GM19240 (cell line): ENCODE measurements around the gene NAA50.

Source experiments
- DNase-seq: peaks from one replicate; pipeline ENCODE4 v3.0.0; 2011; ENCODE audit warnings: low spot score; ENCODE audit not compliant: insufficient read length

NAA50 gene

GRCh38 chr3:113690482-113690881 lies 55.6 kb downstream of the NAA50 start:
- no peak for DNase-seq

DNA sequence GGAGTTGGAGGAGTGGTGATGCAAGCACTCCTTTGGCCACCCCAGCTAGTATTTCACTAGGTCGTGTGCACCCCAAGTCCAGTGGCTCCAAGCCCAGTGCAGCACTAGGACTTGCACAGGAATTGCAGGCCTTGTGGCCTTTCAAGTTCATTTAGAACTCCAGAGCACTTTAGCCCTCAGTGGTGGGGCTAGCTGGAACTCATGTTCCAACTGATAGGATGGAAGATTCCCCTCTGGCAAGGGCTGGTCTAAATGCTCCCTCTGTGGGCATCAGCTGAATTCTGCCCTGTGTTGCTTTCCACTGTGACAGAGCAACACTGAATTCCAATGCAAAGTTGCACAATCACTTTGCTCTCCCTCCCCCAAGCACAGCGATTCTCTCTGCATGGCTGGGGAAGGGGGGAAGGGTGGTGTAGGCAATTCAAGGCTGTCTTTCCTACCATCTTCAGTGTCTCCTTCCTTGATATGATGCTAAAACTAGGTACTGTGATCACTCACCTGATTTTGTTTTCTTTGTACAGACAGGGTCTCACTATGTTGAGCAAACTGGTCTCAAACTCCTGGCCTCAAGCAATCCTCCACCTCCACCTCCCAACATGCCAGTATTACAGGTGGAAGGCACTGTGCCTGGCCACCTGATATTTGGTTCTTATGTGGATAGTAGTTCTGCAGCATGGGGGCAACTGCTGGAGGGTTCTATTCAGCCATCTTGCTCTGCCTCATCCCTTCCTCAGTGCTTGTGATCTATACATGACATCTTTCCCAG lies 59.9 kb downstream of the NAA50 start:
- no peak for DNase-seq

- DNase-seq, result no peak
Observed at GRCh38 chr3:113685124-113685523, 60.9 kb downstream of the NAA50 start.

DNA sequence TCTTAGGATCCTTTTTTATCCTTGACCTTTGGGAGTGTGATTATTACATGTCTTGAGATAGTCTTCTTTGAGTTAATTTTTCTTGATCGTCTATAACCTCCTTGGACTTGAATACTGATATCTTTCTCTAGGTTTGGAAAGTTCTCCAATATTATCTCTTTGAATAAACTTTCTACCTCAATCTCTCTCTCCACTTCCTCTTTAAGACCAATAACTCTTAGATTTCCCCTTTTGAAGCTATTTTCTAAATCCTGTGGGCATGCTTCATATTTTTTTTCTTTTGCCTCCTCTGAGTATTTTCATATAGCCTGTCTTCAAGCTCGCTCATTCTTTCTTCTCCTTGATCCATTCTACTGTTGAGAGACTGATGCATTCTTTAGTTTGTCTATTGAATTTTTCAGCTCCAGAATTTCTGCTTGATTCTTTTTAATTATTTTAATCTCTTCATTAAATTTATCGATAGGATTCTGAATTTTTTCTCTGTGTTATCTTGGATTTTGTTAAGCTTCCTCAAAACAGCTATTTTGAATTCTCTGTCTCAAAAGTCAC lies 61.7 kb downstream of the NAA50 start:
- no peak for DNase-seq

GRCh38 chr3:113678773-113679172 lies 67.3 kb downstream of the NAA50 start:
- no peak for DNase-seq

DNA sequence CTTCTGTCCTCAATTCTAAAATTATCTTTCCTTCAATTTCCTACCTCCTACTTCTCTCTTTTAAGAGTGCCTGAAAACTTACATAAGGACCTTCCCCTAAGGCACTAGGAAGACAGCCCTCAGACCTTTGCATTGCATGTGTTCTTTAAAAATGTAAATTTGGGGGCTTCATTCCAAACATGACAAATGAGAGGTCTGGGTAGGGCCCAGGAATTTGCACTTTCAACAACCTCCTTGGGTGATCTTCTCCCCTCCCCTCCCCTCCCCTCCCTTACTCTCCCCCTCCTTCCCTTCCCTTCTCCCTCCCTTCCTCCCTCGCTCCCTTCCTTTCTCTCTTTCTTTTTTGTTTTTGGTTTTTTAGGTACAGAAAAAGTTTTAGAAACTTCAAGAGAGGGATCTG lies 68.3 kb downstream of the NAA50 start:
- DNase-seq, result no peak

GRCh38 chr3:113676261-113676660 lies 69.8 kb downstream of the NAA50 start:
- no peak for DNase-seq

DNA sequence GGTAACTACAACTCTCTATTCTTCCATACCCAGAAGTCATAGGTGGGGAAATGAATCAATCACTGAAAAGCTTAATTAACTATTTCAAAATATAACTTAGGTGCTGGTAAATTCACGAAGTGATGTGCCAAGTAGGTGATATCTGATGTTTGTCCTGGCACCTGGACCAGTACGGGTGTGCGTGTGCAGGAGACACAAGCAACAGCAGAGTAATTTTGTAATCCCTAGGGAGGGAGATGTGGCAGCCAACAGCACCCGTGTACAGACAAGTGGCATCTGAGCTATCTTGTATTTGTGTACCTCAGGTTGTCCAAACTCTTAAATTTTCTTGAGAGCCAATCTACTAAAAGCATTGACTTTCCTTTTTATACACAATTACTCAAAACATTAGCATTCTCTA lies 72.5 kb downstream of the NAA50 start:
- no peak for DNase-seq

DNA sequence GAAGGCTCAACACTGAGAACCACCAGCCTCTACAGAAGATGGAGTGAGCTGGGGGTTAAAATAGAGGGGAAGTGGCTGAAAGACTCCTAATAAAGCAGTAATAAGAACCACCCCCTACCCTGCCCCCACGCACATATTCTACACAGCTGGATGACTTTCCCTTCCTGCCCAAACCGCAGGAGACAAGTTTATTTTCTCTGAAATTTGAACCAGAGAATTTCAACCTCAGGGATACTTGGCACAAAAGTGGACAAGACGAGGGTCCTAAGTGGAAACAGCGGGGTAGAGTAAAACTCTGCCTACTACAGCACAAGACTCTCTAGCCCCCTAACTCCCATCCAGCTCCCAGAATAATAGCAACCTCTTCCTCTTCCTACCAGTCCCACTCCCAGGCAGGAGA lies 78.0 kb downstream of the NAA50 start:
- DNase-seq, result no peak
